Measurements from ENCODE around the gene KRT27.
A peak's percentile ranks its signal among the peaks of the same experiment; 100 is the strongest.
"Not testable (repeated sequence)": the region's sequence is repeated elsewhere in the genome, so short reads cannot be mapped to it uniquely, and the experiment has no call there.

KRT27 gene

GRCh38 chr17:40755231-40755630, 27.1 kb downstream of the KRT27 start, which contains the start of gene KRT25:
Gene KRT25, minus strand, starts transcription at chr17:40755331. Its CDS starts 60 bp downstream, at chr17:40755271.
- DNase-seq (ENCODE audit: low spot score), result no peak

- no peak for DNase-seq (ENCODE audit: low spot score)
These were observed 28.5 kb downstream of the KRT27 start for GRCh38 chr17:40753804-40754203.

GRCh38 chr17:40751065-40751464, 31.3 kb downstream of the KRT27 start:
- DNase-seq (ENCODE audit: low spot score), result no peak

DNA sequence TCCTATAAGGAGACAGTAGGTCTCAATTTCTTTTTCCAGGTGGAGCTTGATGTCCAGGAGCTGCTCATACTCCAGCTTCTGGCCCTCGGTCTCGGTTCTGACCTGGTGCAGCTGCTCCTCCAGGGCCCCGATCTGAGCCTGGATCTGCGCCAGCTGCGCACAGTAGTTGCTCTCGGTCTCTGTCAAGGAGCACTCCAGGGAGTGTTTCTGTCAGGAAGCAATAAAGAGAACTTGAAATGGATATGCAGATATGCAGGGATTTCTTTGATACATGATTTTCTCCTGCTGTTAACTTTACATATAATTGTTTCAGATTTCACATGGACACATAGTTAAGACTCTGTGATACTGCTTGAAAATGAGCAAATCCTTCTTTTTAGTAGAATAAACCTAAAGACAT, 32.0 kb downstream of the KRT27 start:
- DNase-seq (ENCODE audit: low spot score), result no peak

GRCh38 chr17:40748666-40749065, 33.7 kb downstream of the KRT27 start:
- DNase-seq (ENCODE audit: low spot score), result not testable (repeated sequence)

- no peak for DNase-seq (ENCODE audit: low spot score)
These were observed 43.8 kb downstream of the KRT27 start for GRCh38 chr17:40738553-40738952.

- DNase-seq (ENCODE audit: low spot score), result no peak
These were observed 47.3 kb downstream of the KRT27 start for GRCh38 chr17:40735016-40735415.

GRCh38 chr17:40734018-40734417, 48.3 kb downstream of the KRT27 start:
- DNase-seq (ENCODE audit: low spot score), result no peak

- DNase-seq (ENCODE audit: low spot score), result no peak
These were observed 51.4 kb downstream of the KRT27 start for GRCh38 chr17:40730970-40731369.

- no peak for DNase-seq (ENCODE audit: low spot score)
These were observed 54.7 kb downstream of the KRT27 start for GRCh38 chr17:40727447-40728231.

GRCh38 chr17:40726919-40727318, 55.4 kb downstream of the KRT27 start:
- peak; percentile 4 for DNase-seq (ENCODE audit: low spot score)

Data from CD4-positive, alpha-beta T cell treated with Interleukin-2 at 100 ng/mL for 4 hours (primary cell).